Common myeloid progenitor, CD34-positive (primary cell): ENCODE results near the gene WAC.
"Not testable (repeated sequence)": the region's sequence is repeated elsewhere in the genome, so short reads cannot be mapped to it uniquely, and the experiment has no call there.

ENCODE experiments used
- CTCF ChIA-PET: fragments of 350-600 bp; sonication (Branson Sonifier 250); formaldehyde crosslinking; loops from one replicate; lab custom pipeline; 2021; ENCODE audit warnings: antibody characterized with exemption; lab: Charles Lee
- POLR2A ChIA-PET: fragments of 350-600 bp; sonication (Branson Sonifier 250); formaldehyde crosslinking; loops from one replicate; lab custom pipeline; 2021; ENCODE audit warnings: antibody characterized with exemption; lab: Charles Lee
- DNase-seq, 3 donors: peaks; one replicate each; pipeline versions ENCODE4 v3.0.0 to v3.0.0-alpha.2; 2013
- H3K27ac ChIP-seq, 2 experiments: 1 replicate in 1 of 2; 2 replicates in 1 of 2; pipeline ENCODE4 v1.7.0; 2013; ENCODE audit warnings: inconsistent platforms in 2 of 2, low read length in 2 of 2, mild to moderate bottlenecking in 2 of 2, low read depth in 1 of 2, moderate library complexity in 1 of 2; ENCODE audit not compliant: severe bottlenecking in 2 of 2, insufficient read depth in 1 of 2, poor library complexity in 1 of 2
- H3K27me3 ChIP-seq, 5 experiments: replicated peaks in 2 of 5; 1 replicate in 3 of 5; 2 replicates in 2 of 5; pipeline versions ENCODE4 v1.6.1 to v1.7.0; 2013; ENCODE audit warnings: low read length in 4 of 5, mild to moderate bottlenecking in 2 of 5, moderate library complexity in 2 of 5, inconsistent platforms in 1 of 5; ENCODE audit not compliant: insufficient read depth in 5 of 5, control insufficient read depth in 4 of 5
- H3K36me3 ChIP-seq, 4 experiments: 1 replicate in 2 of 4; 2 replicates in 2 of 4; pipeline versions ENCODE4 v1.6.1 to v1.7.0; 2013; ENCODE audit warnings: low read length in 3 of 4, control low read depth in 1 of 4, mild to moderate bottlenecking in 1 of 4; ENCODE audit not compliant: control insufficient read depth in 4 of 4, insufficient read depth in 4 of 4
- H3K4me1 ChIP-seq, 4 experiments: 1 replicate in 3 of 4; 2 replicates in 1 of 4; pipeline versions ENCODE4 v1.6.1 to v1.7.1; 2013; ENCODE audit warnings: low read length in 3 of 4, mild to moderate bottlenecking in 3 of 4, control low read depth in 1 of 4, inconsistent platforms in 1 of 4, moderate library complexity in 1 of 4; ENCODE audit not compliant: control insufficient read depth in 4 of 4, insufficient read depth in 4 of 4; ENCODE audit errors: control extremely low read depth in 1 of 4
- H3K4me3 ChIP-seq, 7 experiments: 1 replicate in 4 of 7; 2 replicates in 3 of 7; pipeline versions ENCODE4 v1.5.1 to v1.7.0; 2013; ENCODE audit warnings: mild to moderate bottlenecking in 7 of 7, low read length in 6 of 7, moderate library complexity in 6 of 7, inconsistent platforms in 2 of 7, low read depth in 2 of 7, control low read depth in 1 of 7; ENCODE audit not compliant: insufficient read depth in 4 of 7, control insufficient read depth in 1 of 7; ENCODE audit errors: extremely low read depth in 1 of 7
- H3K9me3 ChIP-seq, 5 experiments: 1 replicate in 4 of 5; 2 replicates in 1 of 5; pipeline versions ENCODE4 v1.6.1 to v1.7.1; 2013; ENCODE audit warnings: low read length in 4 of 5, mild to moderate bottlenecking in 2 of 5, inconsistent platforms in 1 of 5, low read depth in 1 of 5, moderate library complexity in 1 of 5; ENCODE audit not compliant: control insufficient read depth in 4 of 5, insufficient read depth in 2 of 5; ENCODE audit errors: control extremely low read depth in 1 of 5
- WGBS: methylation state at CpG from one replicate; pipeline ENCODE4 v1.1.5; 2013; ENCODE audit not compliant: insufficient coverage; 5-methylcytosine and 5-hydroxymethylcytosine counted together

The WAC gene

GRCh38 chr10:28570598-28570997, 37.7 kb downstream of the WAC start:
- Histone ChIP-seq H3K4me1 (peaks cover 0 to 8% (median 0%) of the 10 kb centered on the region in 4 experiments), H3K36me3 (peaks cover 4 to 51% (median 26%) of the 10 kb centered on the region in 4 experiments), H3K9me3 (no peaks in the 10 kb centered on the region), H3K27me3 (no peaks in the 10 kb centered on the region), H3K4me3 (no peak overlapping the region), H3K27ac (no peak overlapping the region)
- 93% methylated on average over 1 of the region's 1 CpG for WGBS
- ChIA-PET CTCF (interaction anchor here (1.4 kb wide), 1 partner anchor 134 kb away, joined by 3 read pairs; no protein-coding TSS in a partner anchor), POLR2A (no interaction called here)
- DNase-seq: no peak

GRCh38 chr10:28571265-28571664, 38.3 kb downstream of the WAC start:
- WGBS: 100% methylated on average over 2 of the region's 6 CpGs
- peaks cover 0 to 6% (median 0%) of the 10 kb centered on the region in 4 experiments for H3K4me1 ChIP-seq
- ChIA-PET CTCF (interaction anchor here (1.4 kb wide), 2 partner anchors 20 to 134 kb away, joined by 3 to 7 read pairs; no protein-coding TSS in a partner anchor), POLR2A (no interaction called here)
- no peak overlapping the region for H3K4me3 ChIP-seq
- H3K36me3 ChIP-seq: peaks cover 4 to 46% (median 27%) of the 10 kb centered on the region in 4 experiments
- DNase-seq: no peak
- no peaks in the 10 kb centered on the region for H3K9me3 ChIP-seq
- H3K27ac ChIP-seq: no peak overlapping the region
- H3K27me3 ChIP-seq: no peaks in the 10 kb centered on the region

DNA sequence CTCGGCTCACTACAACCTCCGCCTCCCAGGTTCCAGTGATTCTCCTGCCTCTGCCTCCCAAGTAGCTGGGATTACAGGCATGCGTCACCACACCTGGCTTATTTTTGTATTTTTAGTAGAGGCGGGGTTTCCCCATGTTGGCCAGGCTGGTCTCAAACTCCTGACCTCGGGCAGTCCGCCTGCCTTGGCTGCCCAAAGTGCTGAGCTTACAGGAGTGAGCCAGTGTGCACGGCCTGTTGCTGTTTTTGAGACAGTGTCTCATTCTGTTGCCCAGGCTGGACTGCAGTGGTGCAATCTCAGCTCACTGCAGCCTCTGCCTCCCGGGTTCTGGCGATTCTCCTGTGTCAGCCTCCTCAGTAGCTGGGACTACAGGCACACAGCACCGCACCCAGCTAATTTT, 41.3 kb downstream of the WAC start:
- not testable (repeated sequence) for H3K4me3 ChIP-seq, H3K27ac ChIP-seq, DNase-seq, H3K9me3 ChIP-seq, H3K27me3 ChIP-seq, H3K4me1 ChIP-seq
- H3K36me3 ChIP-seq: peaks cover 2 to 41% (median 25%) of the 10 kb centered on the region in 4 experiments
- CTCF ChIA-PET: interaction anchor here (1.1 to 2.0 kb wide), 4 partner anchors 8 to 30 kb away, joined by 3 to 12 read pairs (median 5); no protein-coding TSS in a partner anchor
- WGBS: 100% methylated on average over 7 of the region's 10 CpGs
- POLR2A ChIA-PET: interaction anchor here (1.2 kb wide), 1 partner anchor 31 kb away, joined by 3 read pairs; no protein-coding TSS in a partner anchor

GRCh38 chr10:28575852-28576251, 42.9 kb downstream of the WAC start:
- no peak overlapping the region for H3K4me3 ChIP-seq
- H3K27ac ChIP-seq: no peak overlapping the region
- ChIA-PET CTCF (interaction anchor here (0.9 to 1.6 kb wide), 3 partner anchors 9 to 13 kb away, joined by 3 to 5 read pairs (median 4); no protein-coding TSS in a partner anchor), POLR2A (no interaction called here)
- no peaks in the 10 kb centered on the region for H3K9me3 ChIP-seq
- 100% methylated on average over 1 of the region's 5 CpGs for WGBS
- no peaks in the 10 kb centered on the region for H3K27me3 ChIP-seq
- peaks cover 2 to 41% (median 29%) of the 10 kb centered on the region in 4 experiments for H3K36me3 ChIP-seq
- H3K4me1 ChIP-seq: no peaks in the 10 kb centered on the region
- no peak for DNase-seq

DNA sequence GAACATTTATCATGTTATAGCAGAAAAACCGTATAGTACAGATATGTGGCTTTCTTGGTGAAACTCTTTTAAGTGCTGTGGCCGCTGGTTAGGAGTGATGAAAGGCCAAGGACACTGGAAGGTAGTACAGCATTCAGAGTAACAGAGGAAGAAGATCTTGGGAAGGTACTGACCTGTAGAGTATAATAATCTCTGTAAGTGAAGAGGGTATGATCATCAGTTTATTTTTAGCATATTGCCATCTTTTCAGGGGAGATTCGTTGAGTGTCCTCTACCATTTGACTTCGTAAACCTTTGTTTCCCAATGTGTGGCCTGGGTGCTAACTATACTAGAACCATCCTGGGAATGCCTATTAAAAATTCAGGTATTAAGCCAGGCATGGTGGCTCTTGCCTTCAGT, 44.6 kb downstream of the WAC start:
- Histone ChIP-seq H3K27me3 (no peaks in the 10 kb centered on the region), H3K36me3 (peaks cover 2 to 44% (median 26%) of the 10 kb centered on the region in 4 experiments), H3K27ac (no peak overlapping the region), H3K4me1 (no peaks in the 10 kb centered on the region), H3K9me3 (no peaks in the 10 kb centered on the region), H3K4me3 (no peak overlapping the region)
- DNase-seq: no peak
- POLR2A ChIA-PET: no interaction called here
- WGBS: 83% methylated on average over 2 of the region's 4 CpGs
- CTCF ChIA-PET: no interaction called here

DNA sequence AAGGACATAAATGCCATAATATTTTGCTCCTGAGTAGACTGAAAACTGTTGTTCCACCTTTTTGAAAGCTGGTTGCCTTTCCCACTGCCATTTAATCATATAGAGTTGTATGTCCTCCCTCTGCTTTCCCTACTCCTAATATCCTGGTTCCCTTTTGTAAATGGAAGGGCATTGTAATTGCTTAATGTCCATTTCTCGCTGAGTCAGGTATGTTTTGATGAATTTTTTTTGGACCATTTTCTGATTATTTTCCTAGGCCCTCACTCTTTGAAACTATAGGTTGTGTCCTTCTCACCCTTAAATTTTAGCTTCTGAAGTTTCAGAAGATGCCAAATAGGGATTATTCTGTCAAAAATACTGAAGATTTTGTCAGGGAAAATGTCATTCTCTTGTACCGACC, 45.5 kb downstream of the WAC start:
- ChIA-PET CTCF (interaction anchor here (1.1 kb wide), 1 partner anchor 22 kb away, joined by 3 read pairs; no protein-coding TSS in a partner anchor), POLR2A (interaction anchor here (0.6 kb wide), 1 partner anchor 28 kb away, joined by 4 read pairs; no protein-coding TSS in a partner anchor)
- no peaks in the 10 kb centered on the region for H3K4me1 ChIP-seq
- no peak for DNase-seq
- WGBS: 100% methylated on average over 1 of the region's 2 CpGs
- no peak overlapping the region for H3K27ac ChIP-seq
- peaks cover 2 to 47% (median 26%) of the 10 kb centered on the region in 4 experiments for H3K36me3 ChIP-seq
- H3K4me3 ChIP-seq: no peak overlapping the region
- no peaks in the 10 kb centered on the region for H3K27me3 ChIP-seq
- no peaks in the 10 kb centered on the region for H3K9me3 ChIP-seq

DNA sequence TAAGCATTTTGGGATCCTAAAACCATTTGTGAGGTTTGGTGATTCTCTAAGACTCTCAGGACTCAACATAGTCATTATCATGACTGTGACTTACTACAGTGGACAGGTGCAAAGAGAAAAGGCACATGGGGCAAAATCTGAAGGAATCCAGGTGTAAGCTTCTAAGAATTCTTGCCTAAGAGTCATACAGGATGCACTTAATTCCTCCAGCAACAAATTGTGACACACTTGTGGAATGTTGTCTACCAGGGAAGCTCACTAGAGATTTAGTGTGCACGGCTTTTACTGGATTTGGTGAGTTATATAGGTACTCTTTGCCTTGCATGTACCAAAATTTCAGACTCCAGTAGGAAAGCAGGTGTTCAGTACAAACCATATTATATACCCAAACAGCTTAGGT, 47.9 kb downstream of the WAC start:
- H3K27me3 ChIP-seq: no peaks in the 10 kb centered on the region
- H3K4me3 ChIP-seq: no peak overlapping the region
- no peaks in the 10 kb centered on the region for H3K4me1 ChIP-seq
- ChIA-PET CTCF (no interaction called here), POLR2A (no interaction called here)
- no peaks in the 10 kb centered on the region for H3K9me3 ChIP-seq
- H3K27ac ChIP-seq: no peak overlapping the region
- H3K36me3 ChIP-seq: peaks cover 7 to 62% (median 32%) of the 10 kb centered on the region in 4 experiments
- WGBS: no CpG with 5 or more reads among the region's 1 CpG
- no peak for DNase-seq
